22Rv1 (cell line): ENCODE data around the gene CAPN15.

Source experiments
- ZFX ChIP-seq: fragments of 450-650 bp; IDR thresholded peaks from 2 replicates; pipeline ENCODE4 v1.6.1; 2017; ENCODE audit warnings: antibody characterized with exemption, borderline replicate concordance
- TF ChIP-seq, protein P1 (sequence below): fragments of 450-650 bp; IDR thresholded peaks from 2 replicates; pipeline ENCODE4 v1.5.1; 2017; ENCODE audit warnings: mild to moderate bottlenecking

- TF ChIP-seq, protein P1, sequence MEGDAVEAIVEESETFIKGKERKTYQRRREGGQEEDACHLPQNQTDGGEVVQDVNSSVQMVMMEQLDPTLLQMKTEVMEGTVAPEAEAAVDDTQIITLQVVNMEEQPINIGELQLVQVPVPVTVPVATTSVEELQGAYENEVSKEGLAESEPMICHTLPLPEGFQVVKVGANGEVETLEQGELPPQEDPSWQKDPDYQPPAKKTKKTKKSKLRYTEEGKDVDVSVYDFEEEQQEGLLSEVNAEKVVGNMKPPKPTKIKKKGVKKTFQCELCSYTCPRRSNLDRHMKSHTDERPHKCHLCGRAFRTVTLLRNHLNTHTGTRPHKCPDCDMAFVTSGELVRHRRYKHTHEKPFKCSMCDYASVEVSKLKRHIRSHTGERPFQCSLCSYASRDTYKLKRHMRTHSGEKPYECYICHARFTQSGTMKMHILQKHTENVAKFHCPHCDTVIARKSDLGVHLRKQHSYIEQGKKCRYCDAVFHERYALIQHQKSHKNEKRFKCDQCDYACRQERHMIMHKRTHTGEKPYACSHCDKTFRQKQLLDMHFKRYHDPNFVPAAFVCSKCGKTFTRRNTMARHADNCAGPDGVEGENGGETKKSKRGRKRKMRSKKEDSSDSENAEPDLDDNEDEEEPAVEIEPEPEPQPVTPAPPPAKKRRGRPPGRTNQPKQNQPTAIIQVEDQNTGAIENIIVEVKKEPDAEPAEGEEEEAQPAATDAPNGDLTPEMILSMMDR, result no peak
- no peak for TF ChIP-seq ZFX
These were observed 3.1 kb upstream of the CAPN15 start for GRCh38 chr16:524274-525040.
